Prostate gland (tissue), 2 donors: Measurements from ENCODE around the gene SERHL2. TPM values are rescaled to one million over a fixed set of nuclear protein-coding genes. Genes with fewer than 3 reads are reported as not detected.
"Not testable (repeated sequence)": the region's sequence is repeated elsewhere in the genome, so short reads cannot be mapped to it uniquely, and the experiment has no call there.

Experiments
- DNase-seq: peaks from one replicate; pipeline ENCODE4 v3.0.0-alpha.2; 2019; ENCODE audit warnings: low spot score
- H3K27ac ChIP-seq, 2 donors: fragments of 200-600 bp; sonication (generic); 2 replicates each; pipeline ENCODE4 v1.5.1; 2017 to 2019
- H3K27me3 ChIP-seq: fragments of 200-600 bp; sonication (generic); replicated peaks from 2 replicates; pipeline ENCODE4 v1.5.1; 2019; ENCODE audit not compliant: insufficient read depth
- H3K36me3 ChIP-seq, 2 donors: fragments of 200-600 bp; sonication (generic); 1 replicate in 1 of 2; 2 replicates in 1 of 2; pipeline versions ENCODE4 v1.5.1 to v1.8.1; 2017 to 2019
- H3K4me1 ChIP-seq: fragments of 200-600 bp; sonication (generic); replicated peaks from 2 replicates; pipeline ENCODE4 v1.5.1; 2019
- H3K4me3 ChIP-seq, 2 donors: fragments of 200-600 bp; sonication (generic); 2 replicates each; pipeline ENCODE4 v1.5.1; 2017 to 2019
- H3K9me3 ChIP-seq: fragments of 200-600 bp; sonication (generic); 2 replicates; pipeline ENCODE4 v1.5.1; 2017
- POLR2A ChIP-seq: fragments of 450-650 bp; IDR thresholded peaks from one replicate; pipeline ENCODE4 v1.6.1; 2016; ENCODE audit warnings: antibody characterized with exemption, mild to moderate bottlenecking
- POLR2AphosphoS5 ChIP-seq: sonication (generic); formaldehyde crosslinking; IDR thresholded peaks from one replicate; pipeline ENCODE4 v1.6.1; 2017; ENCODE audit warnings: antibody characterized with exemption
- WGBS: methylation state at CpG from one replicate; pipeline ENCODE4 v1.1.5; 2018; 5-methylcytosine and 5-hydroxymethylcytosine counted together
- intact Hi-C: fragments of 100-400 bp; cut with DNase I; formaldehyde crosslinking; loops from one replicate; pipeline ENCODE4 v1.14.2; 2022
- total RNA-seq, 2 donors: library from RNA; depleted of rRNA; stranded (reverse); fragments of >200 nt; gene quantifications; one replicate each; pipeline ENCODE4 v1.1.0, GENCODE V29; 2016
- TF ChIP-seq, protein P1 (sequence below), 4 experiments: fragments of 200-600 bp in 2 of 4; fragments of 450-650 bp in 2 of 4; sonication (generic) in 2 of 4; IDR thresholded peaks; 1 replicate in 3 of 4; 2 replicates in 1 of 4; pipeline ENCODE4 v1.5.1; 2016 to 2019; ENCODE audit warnings: antibody characterized with exemption in 4 of 4, mild to moderate bottlenecking in 2 of 4, moderate library complexity in 2 of 4

SERHL2 gene
- total RNA-seq, 2 donors from 2014 or later: 10.2 to 54.7 TPM

- DNase-seq: no peak
- 84% methylated on average over 15 of the region's 15 CpGs for WGBS
- H3K9me3 ChIP-seq: no peaks in the 10 kb centered on the region
- H3K36me3 ChIP-seq: no peaks in the 10 kb centered on the region
- no peak overlapping the region for H3K27ac ChIP-seq
- intact Hi-C loops: no loop called here
- no peak overlapping the region for H3K4me3 ChIP-seq
- H3K4me1 ChIP-seq: no peaks in the 10 kb centered on the region
- H3K27me3 ChIP-seq: no peaks in the 10 kb centered on the region
- TF ChIP-seq, protein P1, sequence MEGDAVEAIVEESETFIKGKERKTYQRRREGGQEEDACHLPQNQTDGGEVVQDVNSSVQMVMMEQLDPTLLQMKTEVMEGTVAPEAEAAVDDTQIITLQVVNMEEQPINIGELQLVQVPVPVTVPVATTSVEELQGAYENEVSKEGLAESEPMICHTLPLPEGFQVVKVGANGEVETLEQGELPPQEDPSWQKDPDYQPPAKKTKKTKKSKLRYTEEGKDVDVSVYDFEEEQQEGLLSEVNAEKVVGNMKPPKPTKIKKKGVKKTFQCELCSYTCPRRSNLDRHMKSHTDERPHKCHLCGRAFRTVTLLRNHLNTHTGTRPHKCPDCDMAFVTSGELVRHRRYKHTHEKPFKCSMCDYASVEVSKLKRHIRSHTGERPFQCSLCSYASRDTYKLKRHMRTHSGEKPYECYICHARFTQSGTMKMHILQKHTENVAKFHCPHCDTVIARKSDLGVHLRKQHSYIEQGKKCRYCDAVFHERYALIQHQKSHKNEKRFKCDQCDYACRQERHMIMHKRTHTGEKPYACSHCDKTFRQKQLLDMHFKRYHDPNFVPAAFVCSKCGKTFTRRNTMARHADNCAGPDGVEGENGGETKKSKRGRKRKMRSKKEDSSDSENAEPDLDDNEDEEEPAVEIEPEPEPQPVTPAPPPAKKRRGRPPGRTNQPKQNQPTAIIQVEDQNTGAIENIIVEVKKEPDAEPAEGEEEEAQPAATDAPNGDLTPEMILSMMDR (IDR thresholded peaks at IDR 0.05): no peak
- no peak for TF ChIP-seq POLR2A
- no peak for TF ChIP-seq POLR2AphosphoS5
Observed at GRCh38 chr22:42577623-42578240, 24.0 kb downstream of the SERHL2 start.

- intact Hi-C loops, H3K9me3 ChIP-seq, DNase-seq, H3K27me3 ChIP-seq, H3K36me3 ChIP-seq, H3K27ac ChIP-seq, H3K4me3 ChIP-seq, H3K4me1 ChIP-seq: not testable (repeated sequence)
- WGBS: 88% methylated on average over 3 of the region's 4 CpGs
Observed at GRCh38 chr22:42580040-42580439, 26.3 kb downstream of the SERHL2 start.

- H3K27me3 ChIP-seq, DNase-seq, H3K4me1 ChIP-seq, H3K9me3 ChIP-seq, intact Hi-C loops: not testable (repeated sequence)
- Histone ChIP-seq H3K36me3 (peaks cover 4 to 14% of the 10 kb centered on the region in 2 donors), H3K4me3 (peak overlapping the region; percentile 70 to 72), H3K27ac (peak overlapping the region; percentile 56 to 57)
- under 1% methylated on average over 14 of the region's 22 CpGs for WGBS
Observed at GRCh38 chr22:42581194-42581761, 27.5 kb downstream of the SERHL2 start.

GRCh38 chr22:42581762-42582716 lies 28.3 kb downstream of the SERHL2 start:
- TF ChIP-seq POLR2A (peak; percentile 25), POLR2AphosphoS5 (peak; percentile 41)
- TF ChIP-seq, protein P1 (IDR thresholded peaks at IDR 0.05): no peak
- Histone ChIP-seq H3K27ac (peak overlapping the region; percentile 56 to 57), H3K27me3 (no peaks in the 10 kb centered on the region), H3K4me3 (peak overlapping the region; percentile 70 to 72), H3K36me3 (peaks cover 4 to 14% of the 10 kb centered on the region in 2 donors), H3K9me3 (no peaks in the 10 kb centered on the region), H3K4me1 (no peaks in the 10 kb centered on the region)
- WGBS: 7% methylated on average over 48 of the region's 64 CpGs
- peak; percentile 74 for DNase-seq
- intact Hi-C loops: no loop called here

GRCh38 chr22:42582987-42583386 lies 29.2 kb downstream of the SERHL2 start:
- Histone ChIP-seq H3K9me3 (no peaks in the 10 kb centered on the region), H3K36me3 (peaks cover 7 to 14% of the 10 kb centered on the region in 2 donors), H3K4me3 (no peak overlapping the region), H3K27ac (no peak overlapping the region), H3K27me3 (no peaks in the 10 kb centered on the region), H3K4me1 (no peaks in the 10 kb centered on the region)
- DNase-seq: no peak
- WGBS: 92% methylated on average over 1 of the region's 1 CpG
- TF ChIP-seq POLR2A (no peak), POLR2AphosphoS5 (no peak)
- TF ChIP-seq, protein P1 (IDR thresholded peaks at IDR 0.05): no peak
- intact Hi-C loops: no loop called here
